ENCODE measurements around the gene TNFAIP8.

TNFAIP8 gene

DNA sequence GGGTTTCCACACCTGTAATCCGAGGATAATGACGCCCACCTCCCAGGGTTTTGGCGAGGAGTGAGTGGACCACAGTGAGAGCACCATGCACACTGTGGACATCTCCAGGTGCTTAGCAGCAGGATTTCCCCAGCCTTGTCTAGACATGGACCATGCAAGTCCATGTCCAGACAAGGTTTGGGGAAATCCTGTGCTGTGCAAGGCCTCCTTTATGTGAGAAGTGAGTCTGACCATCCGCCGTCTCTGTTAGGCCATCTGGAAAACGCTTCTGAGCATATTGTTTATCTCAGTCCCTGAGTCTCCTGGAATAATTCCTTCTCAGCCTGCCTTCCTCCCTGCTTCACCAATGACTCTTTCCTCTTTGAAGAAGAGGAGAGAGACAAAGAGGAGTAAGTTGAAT, 26.2 kb upstream of the TNFAIP8 start:
- no peak for DNase-seq (ENCODE audit: low read depth in 2 of 2)

DNA sequence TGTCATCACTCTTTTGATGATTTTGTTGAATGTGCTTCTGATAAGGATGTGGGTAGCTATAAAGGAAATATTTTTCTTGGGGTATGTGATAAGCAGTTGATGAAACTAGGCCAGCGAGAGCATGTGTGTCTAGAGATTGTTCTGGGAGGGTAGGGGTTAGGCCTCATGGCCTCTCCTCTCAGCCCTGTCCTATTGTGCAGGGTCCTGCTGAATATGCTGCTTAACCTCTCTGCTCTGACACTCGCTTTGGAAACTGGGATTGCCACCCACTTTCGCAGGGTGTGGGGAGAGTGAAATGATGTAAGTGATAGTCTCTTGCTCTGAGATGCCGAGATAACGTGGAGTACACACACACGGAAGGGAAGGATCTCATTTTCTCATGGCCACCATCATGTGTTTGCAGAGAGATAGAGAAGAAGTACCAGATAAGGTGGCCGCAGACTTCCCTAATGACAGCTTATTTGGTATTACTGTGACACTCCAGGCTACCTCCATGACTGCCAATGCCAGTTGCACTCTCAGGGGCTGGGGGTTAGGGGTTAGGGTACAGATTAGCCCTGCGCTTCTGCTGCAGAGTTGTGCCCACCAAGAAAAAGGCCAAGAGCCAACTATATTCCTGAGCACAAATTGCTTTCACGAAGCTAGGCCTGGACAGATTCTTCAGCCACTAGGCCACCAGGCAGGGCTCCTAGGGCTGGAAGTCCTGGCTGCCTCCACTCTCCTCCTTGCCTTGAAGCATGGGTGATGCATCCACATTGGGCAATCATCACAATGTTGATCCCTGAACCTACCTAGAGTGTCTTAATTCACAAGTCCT, 25.2 kb upstream of the TNFAIP8 start:
- peak in 1 of 2 donors; percentile 64 for DNase-seq (ENCODE audit: low read depth in 2 of 2)

DNA sequence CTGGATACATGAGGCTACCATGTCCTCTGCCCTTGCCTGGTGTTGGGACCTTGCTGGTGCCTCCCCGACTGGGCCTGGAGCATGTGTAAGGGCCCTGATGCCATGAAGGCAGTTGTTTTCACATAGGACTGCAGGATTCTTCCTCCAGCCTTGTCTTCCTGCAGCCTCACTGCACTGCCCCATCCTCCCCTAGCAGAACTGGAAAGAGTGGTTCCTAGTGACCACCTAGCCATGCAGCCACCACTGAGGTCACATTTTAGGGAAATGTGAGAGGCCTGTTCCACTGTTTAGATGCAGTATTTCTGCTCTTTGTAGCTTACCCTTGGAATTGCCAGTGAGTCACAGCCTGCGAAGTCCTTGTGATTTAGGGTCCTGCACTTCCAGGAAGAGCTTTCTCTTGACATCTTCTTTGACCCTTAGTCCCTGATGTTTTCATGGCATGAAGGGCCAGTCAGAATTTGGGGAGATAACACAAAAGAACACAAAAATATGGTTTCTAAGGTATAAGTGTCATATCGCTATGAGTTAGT, 24.2 kb upstream of the TNFAIP8 start:
- DNase-seq (ENCODE audit: low read depth in 2 of 2), result no peak

DNA sequence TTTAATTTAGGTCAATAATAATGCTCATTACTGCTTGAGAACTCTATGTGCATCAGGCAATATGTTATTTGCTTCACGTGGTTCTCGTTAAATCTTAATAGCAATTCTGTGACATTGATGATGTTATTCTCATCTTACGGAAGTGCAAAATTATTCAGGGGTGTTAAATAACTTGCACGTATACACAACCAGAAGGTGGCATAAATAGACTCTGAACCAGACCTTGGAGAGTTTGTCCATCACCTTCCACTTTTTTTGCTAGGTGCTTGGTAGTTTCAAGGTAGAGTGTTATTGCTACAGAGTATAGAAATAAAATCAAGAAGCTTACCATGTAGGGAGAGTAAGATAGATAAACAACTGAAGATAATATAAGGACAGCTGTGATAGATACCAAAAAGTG, 23.6 kb upstream of the TNFAIP8 start:
- no peak for DNase-seq (ENCODE audit: low read depth in 2 of 2)

DNA sequence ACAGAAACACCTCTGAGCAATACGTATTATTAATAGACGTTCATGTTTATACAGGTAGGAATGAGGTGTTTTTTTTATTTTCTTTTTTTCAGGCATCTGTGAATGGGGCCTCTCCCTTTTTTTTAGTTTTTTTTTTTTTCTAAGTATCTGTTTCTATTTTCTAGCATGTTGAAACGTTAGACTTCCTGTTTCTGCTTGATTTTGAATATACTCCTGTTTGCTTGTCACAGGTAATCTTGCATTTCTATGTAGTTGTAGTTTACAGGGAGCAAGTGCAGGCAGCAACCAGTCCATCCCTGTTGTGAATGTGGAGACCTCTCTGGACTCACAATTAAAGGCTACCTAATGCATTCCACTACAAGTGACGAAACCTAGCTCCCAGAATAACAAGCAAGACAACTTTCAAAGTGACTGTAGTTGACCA, 22.8 kb upstream of the TNFAIP8 start:
- DNase-seq (ENCODE audit: low read depth in 2 of 2), result no peak

- DNase-seq (ENCODE audit: low read depth in 2 of 2), result no peak
These were observed 22.4 kb upstream of the TNFAIP8 start for GRCh38 chr5:119333421-119333851.

DNA sequence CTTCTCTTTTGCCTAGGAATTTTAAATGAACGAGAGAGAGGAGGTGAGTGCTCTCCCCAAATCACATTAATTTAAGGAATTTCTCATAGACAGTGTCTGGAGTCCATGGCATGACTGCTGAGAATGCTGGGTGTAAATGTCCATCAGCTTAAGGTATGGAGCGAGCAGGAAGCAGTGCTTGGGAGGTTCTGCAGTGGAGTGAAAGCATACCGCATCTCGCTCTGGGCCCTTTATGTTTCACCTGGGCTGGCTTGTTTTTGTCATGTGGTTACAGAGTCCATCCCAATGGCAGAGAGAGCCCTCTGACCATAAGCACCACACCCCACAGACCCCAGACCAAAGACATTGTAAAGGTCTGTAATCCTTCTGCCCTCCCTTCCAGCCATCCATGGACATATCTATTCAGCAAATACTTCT, 20.6 kb upstream of the TNFAIP8 start:
- no peak for DNase-seq (ENCODE audit: low read depth in 2 of 2)

GRCh38 chr5:119336262-119336661, 19.6 kb upstream of the TNFAIP8 start:
- DNase-seq (ENCODE audit: low read depth in 2 of 2), result no peak

- DNase-seq (ENCODE audit: low read depth in 2 of 2), result no peak
These were observed 18.8 kb upstream of the TNFAIP8 start for GRCh38 chr5:119336845-119337580.

DNA sequence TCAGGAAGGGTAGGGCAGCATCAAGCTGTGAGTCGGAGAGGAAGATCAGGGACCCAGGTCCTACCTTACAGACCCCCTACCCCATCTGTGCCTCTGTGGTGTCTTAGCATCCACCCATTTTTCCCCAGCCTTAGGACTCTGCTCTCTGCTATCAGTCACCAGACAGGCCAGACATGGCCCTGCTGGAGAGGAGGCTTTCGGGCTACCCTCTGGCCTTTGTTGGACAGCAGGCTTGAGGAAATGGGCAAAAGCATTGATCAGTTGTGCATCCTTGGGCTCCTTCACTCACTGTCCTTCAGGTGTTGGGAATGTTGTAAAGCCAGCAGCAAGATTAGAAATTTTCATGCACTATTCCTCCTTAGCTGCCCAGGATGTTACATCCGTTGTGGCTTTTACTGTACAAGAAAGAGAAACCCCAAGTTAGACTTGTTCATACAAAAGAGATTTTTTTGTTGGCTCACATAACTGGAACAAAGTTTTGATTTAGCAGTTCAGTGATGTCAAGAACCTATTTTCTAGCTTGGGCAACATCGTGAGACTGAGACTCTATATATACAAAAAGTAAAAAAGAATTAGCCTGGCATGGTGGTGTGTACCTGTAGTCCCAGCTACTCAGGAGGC, 17.4 kb upstream of the TNFAIP8 start:
- DNase-seq (ENCODE audit: low read depth in 2 of 2), result no peak

- no peak for DNase-seq (ENCODE audit: low read depth in 2 of 2)
These were observed 16.5 kb upstream of the TNFAIP8 start for GRCh38 chr5:119339344-119339743.

DNA sequence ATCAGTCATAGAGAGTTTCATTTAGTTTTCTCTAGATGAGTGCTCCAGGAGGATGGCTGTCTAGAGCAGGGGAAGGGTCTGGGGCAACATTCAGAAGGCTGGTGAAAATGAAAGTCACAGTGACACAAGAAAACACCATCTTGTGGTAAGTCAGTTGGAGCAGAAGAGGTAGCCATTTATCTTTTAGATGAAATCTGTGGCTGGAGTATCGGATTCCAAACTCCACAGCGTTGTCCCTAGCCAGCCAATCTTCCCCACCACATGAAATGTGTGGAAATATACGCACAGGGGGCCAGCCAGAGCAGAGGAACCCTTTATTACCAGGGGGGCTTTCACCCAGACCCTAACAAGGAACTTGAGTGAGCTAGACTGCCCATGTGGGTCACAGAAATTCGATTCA, 15.9 kb upstream of the TNFAIP8 start:
- no peak for DNase-seq (ENCODE audit: low read depth in 2 of 2)

DNA sequence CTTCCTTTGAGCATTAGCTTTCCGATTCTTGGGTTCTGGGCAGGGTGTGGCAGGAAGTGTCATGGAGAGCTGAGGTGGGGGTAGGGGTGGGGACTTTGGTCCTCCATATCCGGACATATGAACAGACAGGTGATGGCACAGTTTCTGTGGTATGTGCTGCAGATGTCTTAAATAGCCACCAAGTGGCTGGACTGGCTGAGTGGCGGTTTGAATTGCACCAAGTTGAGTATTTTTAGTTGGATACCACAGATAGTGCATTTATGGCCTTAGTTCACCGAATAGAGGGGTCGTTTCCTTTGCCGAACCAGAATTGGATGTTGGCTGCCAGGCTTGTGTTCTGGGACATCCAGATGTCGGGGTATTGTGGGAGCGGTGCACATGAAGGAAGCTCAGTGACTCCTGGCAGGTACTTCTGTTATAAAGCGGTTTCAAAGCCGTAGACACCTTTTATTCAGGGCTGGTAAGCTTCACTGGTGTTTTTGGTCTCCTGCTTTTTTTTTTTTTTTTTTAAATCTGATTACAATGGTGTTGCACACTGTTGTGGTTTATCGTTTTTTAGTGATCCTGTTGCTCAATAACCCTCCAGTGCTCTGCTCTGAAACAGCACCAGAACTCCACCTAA, 15.1 kb upstream of the TNFAIP8 start:
- no peak for DNase-seq (ENCODE audit: low read depth in 2 of 2)

- no peak for DNase-seq (ENCODE audit: low read depth in 2 of 2)
These were observed 14.1 kb upstream of the TNFAIP8 start for GRCh38 chr5:119341452-119342349.

DNA sequence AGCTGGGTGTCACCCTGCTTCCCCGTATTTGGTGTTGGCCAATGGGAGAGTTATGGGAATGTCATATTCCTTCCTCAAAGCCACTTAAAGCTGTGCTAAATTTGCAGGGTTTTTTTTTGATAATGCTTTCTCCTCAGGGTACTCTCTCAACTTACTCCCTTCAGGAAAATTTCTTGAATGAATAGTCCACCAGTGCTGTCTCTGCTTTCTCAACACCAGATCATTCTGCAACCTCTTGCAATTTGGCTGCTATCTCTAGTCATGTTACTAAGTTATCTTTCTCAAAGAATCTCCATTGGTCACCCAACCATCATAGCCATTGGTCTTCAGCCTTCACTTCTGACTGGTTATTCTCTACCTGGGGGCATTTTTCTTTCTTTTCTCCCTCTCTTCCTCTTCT, 13.4 kb upstream of the TNFAIP8 start:
- no peak for DNase-seq (ENCODE audit: low read depth in 2 of 2)

- no peak for DNase-seq (ENCODE audit: low read depth in 2 of 2)
These were observed 12.8 kb upstream of the TNFAIP8 start for GRCh38 chr5:119343052-119343451.

DNA sequence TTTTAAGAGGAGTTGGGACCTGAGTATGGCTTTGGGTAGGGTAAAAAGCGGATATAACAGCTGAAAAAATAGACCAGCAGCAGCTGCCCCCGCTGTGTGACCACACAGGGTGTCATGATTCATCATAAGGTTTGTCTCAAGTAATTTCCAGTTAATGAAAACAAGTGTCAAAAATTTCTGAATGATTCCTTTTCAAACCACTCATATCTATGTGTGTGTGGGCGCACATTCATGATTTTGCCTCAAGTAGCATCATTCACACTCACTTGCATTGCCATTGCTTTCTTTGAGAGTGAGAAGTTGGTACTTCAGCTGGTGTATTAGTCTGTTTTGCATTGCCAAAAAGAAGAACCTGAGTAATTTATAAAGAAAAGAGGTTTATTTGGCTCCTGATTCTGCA, 12.1 kb upstream of the TNFAIP8 start:
- no peak for DNase-seq (ENCODE audit: low read depth in 2 of 2)

GRCh38 chr5:119344231-119344630, 11.6 kb upstream of the TNFAIP8 start:
- no peak for DNase-seq (ENCODE audit: low read depth in 2 of 2)

DNA sequence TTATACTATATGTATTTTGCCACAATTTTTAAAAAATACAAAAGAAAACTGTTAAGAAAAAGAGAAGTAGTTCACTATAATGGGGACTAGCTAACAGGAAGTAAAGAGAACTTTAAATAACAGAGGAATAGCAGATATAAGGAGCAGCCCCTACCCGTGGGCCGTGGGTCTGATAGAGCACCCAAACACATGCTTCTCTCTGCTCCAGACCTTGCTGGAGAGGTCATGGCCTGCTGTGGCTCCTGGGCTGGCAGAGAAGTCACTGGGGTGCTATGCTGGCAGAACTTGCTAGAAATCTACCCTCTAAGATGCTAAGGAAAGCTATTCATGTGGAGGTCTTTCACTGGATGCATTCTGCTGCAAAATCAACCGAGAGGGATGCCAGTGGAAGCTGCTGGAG, 10.0 kb upstream of the TNFAIP8 start:
- no peak for DNase-seq (ENCODE audit: low read depth in 2 of 2)

DNA sequence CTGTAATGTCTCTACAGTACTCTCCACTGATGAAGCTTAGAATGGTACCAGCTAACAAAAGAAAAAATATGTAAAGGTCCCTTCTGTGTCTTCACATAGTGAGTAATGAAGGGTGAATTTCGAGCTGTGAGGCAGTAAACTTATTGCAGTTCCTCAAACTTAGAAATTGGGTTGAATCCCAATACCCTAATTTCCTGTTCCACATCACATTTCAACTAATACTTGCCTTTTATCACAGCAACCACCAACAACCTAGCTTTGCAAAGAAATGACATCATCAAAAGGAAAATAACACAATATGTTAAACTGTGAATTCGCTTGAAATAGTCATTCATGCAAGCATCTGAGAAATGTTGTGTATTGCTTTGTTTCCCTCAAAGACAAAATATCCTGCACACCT, 9.4 kb upstream of the TNFAIP8 start:
- DNase-seq (ENCODE audit: low read depth in 2 of 2), result no peak

- no peak for DNase-seq (ENCODE audit: low read depth in 2 of 2)
These were observed 8.2 kb upstream of the TNFAIP8 start for GRCh38 chr5:119347574-119347973.

Measured in stimulated activated CD4-positive, alpha-beta T cell treated with anti-CD3 and anti-CD28 coated beads, Interleukin-4, amount 100 ng/mL, for 48 hours (primary cell).